Endodermal cell (in vitro differentiated cells): ENCODE results near the gene KHDRBS1. TPM values are rescaled to one million over a fixed set of nuclear protein-coding genes. Genes with fewer than 3 reads are reported as not detected.
"Not testable (repeated sequence)": the region's sequence is repeated elsewhere in the genome, so short reads cannot be mapped to it uniquely, and the experiment has no call there.

Source experiments
- DNase-seq: peaks from one replicate; pipeline ENCODE4 v3.0.0-alpha.2; 2017
- H3K27ac ChIP-seq: 2 replicates; pipeline ENCODE4 v1.5.1; 2013; ENCODE audit warnings: mild to moderate bottlenecking, low read depth, low read length, moderate library complexity
- H3K27me3 ChIP-seq: 2 replicates; pipeline ENCODE4 v1.6.1; 2013; ENCODE audit warnings: mild to moderate bottlenecking, low read length, moderate library complexity; ENCODE audit not compliant: insufficient read depth, control insufficient read depth, poor library complexity, severe bottlenecking
- H3K36me3 ChIP-seq: 2 replicates; pipeline ENCODE4 v1.7.0; 2013; ENCODE audit warnings: mild to moderate bottlenecking, low read length, moderate library complexity; ENCODE audit not compliant: control insufficient read depth, insufficient read depth
- H3K4me1 ChIP-seq: one replicate; pipeline ENCODE4 v1.7.0; 2013; ENCODE audit warnings: low read length; ENCODE audit not compliant: control insufficient read depth, insufficient read depth
- H3K4me3 ChIP-seq: 2 replicates; pipeline ENCODE4 v1.5.1; 2013; ENCODE audit warnings: mild to moderate bottlenecking, low read length, moderate library complexity
- H3K9ac ChIP-seq: 2 replicates; pipeline ENCODE4 v1.6.1; 2013; ENCODE audit warnings: mild to moderate bottlenecking, low read length, moderate library complexity; ENCODE audit not compliant: poor library complexity, severe bottlenecking; ENCODE audit errors: extremely low read depth
- H3K9me3 ChIP-seq: 2 replicates; pipeline ENCODE4 v1.6.1; 2013; ENCODE audit warnings: mild to moderate bottlenecking, low read length, moderate library complexity; ENCODE audit not compliant: control insufficient read depth
- H3K27ac Mint-ChIP-seq: 2 replicates; pipeline ENCODE4 v1.8.0; 2020; ENCODE audit warnings: mixed read lengths
- H3K27me3 Mint-ChIP-seq: 2 replicates; pipeline ENCODE4 v1.8.0; 2021; ENCODE audit warnings: mild to moderate bottlenecking, mixed read lengths; ENCODE audit not compliant: insufficient read depth
- H3K36me3 Mint-ChIP-seq: 2 replicates; pipeline ENCODE4 v1.8.0; 2020; ENCODE audit warnings: low read depth, mixed read lengths
- H3K4me1 Mint-ChIP-seq: 2 replicates; pipeline ENCODE4 v1.8.0; 2020; ENCODE audit warnings: mixed read lengths
- H3K4me3 Mint-ChIP-seq: 2 replicates; pipeline ENCODE4 v1.8.0; 2020; ENCODE audit warnings: mild to moderate bottlenecking, moderate library complexity, mixed read lengths
- H3K9me3 Mint-ChIP-seq: 2 replicates; pipeline ENCODE4 v1.8.0; 2020; ENCODE audit warnings: mild to moderate bottlenecking, mixed read lengths
- CTCF ChIP-seq: fragments of 200-600 bp; sonication (generic); conservative IDR thresholded peaks from 2 replicates; pipeline ENCODE4 v1.5.0; 2021; ENCODE audit warnings: antibody characterized with exemption, mild to moderate bottlenecking
- WGBS, 2 experiments: methylation state at CpG; one replicate each; pipeline versions ENCODE4 v1.1.5 to v1.1.7; 2013; ENCODE audit warnings: missing lambda C conversion rate in 2 of 2, mixed read lengths in 1 of 2; ENCODE audit not compliant: insufficient coverage in 1 of 2, insufficient read length in 1 of 2; 5-methylcytosine and 5-hydroxymethylcytosine counted together
- total RNA-seq, 2 donors: library from RNA; stranded (reverse); fragmentation: NEBNext Ultra II Directional in 1 of 2; extraction: Animal tissue kit (Norgen Biotek cat#: 25700) in 1 of 2; gene quantifications; 2 replicates in 1 of 2; 3 replicates in 1 of 2; pipeline ENCODE4 v1.2.1, GENCODE V29; 2021

KHDRBS1 gene
- total RNA-seq, 2 donors from 2014 or later, result 201 to 235 TPM

- H3K4me3 ChIP-seq, result no peak overlapping the region
- H3K9ac ChIP-seq, result no peak overlapping the region
- Mint-ChIP-seq H3K27me3 (no peaks in the 10 kb centered on the region), H3K27ac (no peak overlapping the region), H3K4me3 (no peak overlapping the region), H3K9me3 (no peaks in the 10 kb centered on the region), H3K36me3 (peaks cover 53% of the 10 kb centered on the region), H3K4me1 (peaks cover 15% of the 10 kb centered on the region)
- no peaks in the 10 kb centered on the region for H3K9me3 ChIP-seq
- no peak for DNase-seq
- H3K27me3 ChIP-seq, result no peaks in the 10 kb centered on the region
- no peak for TF ChIP-seq CTCF
- 85 to 87% methylated on average over 2 to 3 of the region's 3 CpGs for WGBS, 2 experiments
- peaks cover 14% of the 10 kb centered on the region for H3K4me1 ChIP-seq
- H3K36me3 ChIP-seq, result peaks cover 46% of the 10 kb centered on the region
- H3K27ac ChIP-seq, result no peak overlapping the region
Measured at GRCh38 chr1:32077451-32077850, 63.8 kb downstream of the KHDRBS1 start.

- DNase-seq, result no peak
- Mint-ChIP-seq H3K4me3 (no peak overlapping the region), H3K27ac (no peak overlapping the region), H3K27me3 (no peaks in the 10 kb centered on the region), H3K36me3 (peaks cover 71% of the 10 kb centered on the region), H3K4me1 (no peaks in the 10 kb centered on the region), H3K9me3 (no peaks in the 10 kb centered on the region)
- H3K9ac ChIP-seq, result no peak overlapping the region
- H3K4me3 ChIP-seq, result no peak overlapping the region
- WGBS, 2 experiments, result 100% methylated on average over 1 of the region's 1 CpG
- no peak for TF ChIP-seq CTCF
- H3K27me3 ChIP-seq, result no peaks in the 10 kb centered on the region
- no peaks in the 10 kb centered on the region for H3K9me3 ChIP-seq
- no peak overlapping the region for H3K27ac ChIP-seq
- no peaks in the 10 kb centered on the region for H3K4me1 ChIP-seq
- peaks cover 56% of the 10 kb centered on the region for H3K36me3 ChIP-seq
Measured at GRCh38 chr1:32082022-32082421, 68.4 kb downstream of the KHDRBS1 start.

GRCh38 chr1:32086381-32086780, 72.7 kb downstream of the KHDRBS1 start:
- not testable (repeated sequence) for H3K9me3 Mint-ChIP-seq, H3K27me3 Mint-ChIP-seq, H3K27ac ChIP-seq, H3K9ac ChIP-seq, H3K27me3 ChIP-seq, H3K4me1 Mint-ChIP-seq, H3K4me1 ChIP-seq, H3K4me3 ChIP-seq, H3K4me3 Mint-ChIP-seq, DNase-seq, H3K9me3 ChIP-seq, H3K27ac Mint-ChIP-seq
- 89 to 100% methylated on average over 1 to 2 of the region's 2 CpGs for WGBS, 2 experiments
- peaks cover 54% of the 10 kb centered on the region for H3K36me3 Mint-ChIP-seq
- peaks cover 40% of the 10 kb centered on the region for H3K36me3 ChIP-seq

GRCh38 chr1:32091176-32091575, 77.5 kb downstream of the KHDRBS1 start:
- Mint-ChIP-seq H3K9me3 (no peaks in the 10 kb centered on the region), H3K27me3 (no peaks in the 10 kb centered on the region), H3K27ac (no peak overlapping the region), H3K4me3 (no peak overlapping the region), H3K4me1 (no peaks in the 10 kb centered on the region), H3K36me3 (peaks cover 59% of the 10 kb centered on the region)
- H3K9ac ChIP-seq, result no peak overlapping the region
- H3K27ac ChIP-seq, result no peak overlapping the region
- H3K4me3 ChIP-seq, result no peak overlapping the region
- WGBS, 2 experiments, result 96 to 98% methylated on average over 5 to 8 of the region's 8 CpGs
- H3K27me3 ChIP-seq, result no peaks in the 10 kb centered on the region
- TF ChIP-seq CTCF, result no peak
- H3K9me3 ChIP-seq, result no peaks in the 10 kb centered on the region
- H3K4me1 ChIP-seq, result no peaks in the 10 kb centered on the region
- H3K36me3 ChIP-seq, result peaks cover 48% of the 10 kb centered on the region
- no peak for DNase-seq
